Activated CD8-positive, alpha-beta memory T cell treated with anti-CD3 and anti-CD28 coated beads, Interleukin-2, amount 50 U/mL, for 1 hour (primary cell): ENCODE results near the gene MDM2.
"Not testable (repeated sequence)": the region's sequence is repeated elsewhere in the genome, so short reads cannot be mapped to it uniquely, and the experiment has no call there.

Experiments used
- DNase-seq: peaks from one replicate; pipeline ENCODE4 v3.0.0-alpha.2; 2020; ENCODE audit errors: extremely low read depth

Gene MDM2

GRCh38 chr12:68827895-68828671 lies 20.1 kb downstream of the MDM2 start:
- no peak for DNase-seq

DNA sequence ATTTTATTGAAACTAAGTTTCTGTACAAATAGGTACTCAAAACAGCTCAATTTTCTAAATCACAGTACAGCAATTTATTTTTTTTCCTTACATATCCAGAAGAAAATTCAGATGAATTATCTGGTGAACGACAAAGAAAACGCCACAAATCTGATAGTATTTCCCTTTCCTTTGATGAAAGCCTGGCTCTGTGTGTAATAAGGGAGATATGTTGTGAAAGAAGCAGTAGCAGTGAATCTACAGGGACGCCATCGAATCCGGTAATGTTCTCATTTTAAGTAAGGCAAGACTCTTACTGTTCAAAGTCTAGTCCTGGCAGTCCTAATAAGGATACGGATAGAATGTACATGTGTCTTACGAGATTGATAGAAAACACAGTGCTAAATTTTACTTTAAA lies 20.7 kb downstream of the MDM2 start:
- no peak for DNase-seq

GRCh38 chr12:68831272-68831671 lies 23.3 kb downstream of the MDM2 start:
- DNase-seq: no peak

- DNase-seq: no peak
Observed at GRCh38 chr12:68831751-68832503, 23.9 kb downstream of the MDM2 start.

GRCh38 chr12:68832504-68832867 lies 24.5 kb downstream of the MDM2 start:
- DNase-seq: no peak

- DNase-seq: no peak
Observed at GRCh38 chr12:68833508-68833907, 25.5 kb downstream of the MDM2 start.

- no peak for DNase-seq
Observed at GRCh38 chr12:68835333-68835908, 27.4 kb downstream of the MDM2 start.

GRCh38 chr12:68837215-68837614 lies 29.2 kb downstream of the MDM2 start:
- DNase-seq: no peak

DNA sequence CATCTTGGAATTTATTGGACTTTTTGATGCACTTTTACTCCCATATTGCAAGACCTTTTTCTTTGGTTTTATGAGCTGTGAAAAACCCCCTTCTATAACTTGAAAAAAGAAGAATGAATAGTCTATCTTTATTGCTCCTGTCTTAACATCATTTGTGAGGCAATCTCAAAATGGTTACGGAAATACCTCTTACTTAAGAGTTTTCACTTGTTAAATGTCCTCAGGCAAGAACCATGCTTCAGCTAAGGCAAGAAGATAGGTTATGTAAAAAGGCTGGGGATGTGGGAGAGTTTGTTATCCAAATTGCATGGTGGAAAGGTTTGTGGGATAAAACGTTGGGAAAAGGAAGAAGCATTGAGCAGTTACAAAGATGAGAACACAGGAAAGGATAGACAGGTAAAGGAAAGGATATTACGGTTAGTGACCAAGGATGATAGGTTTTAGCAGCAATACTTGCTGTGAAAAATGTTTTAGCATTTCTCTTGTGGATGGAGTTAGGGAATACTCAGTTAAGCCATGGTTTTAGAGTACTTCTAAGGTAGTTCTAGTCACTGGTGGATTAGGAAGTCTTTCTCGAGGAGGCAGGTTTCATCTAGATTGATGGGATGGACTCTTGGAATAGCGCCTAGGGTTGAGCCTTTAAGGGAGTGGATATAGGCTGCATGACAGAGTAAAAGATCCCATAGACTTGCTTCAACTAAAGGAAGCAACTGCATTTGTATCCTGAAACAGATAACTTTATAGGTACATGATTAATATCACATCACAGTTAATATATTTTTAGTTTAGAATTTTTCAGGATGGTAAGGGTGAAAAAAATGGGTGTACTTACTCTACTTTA lies 30.3 kb downstream of the MDM2 start:
- DNase-seq: no peak

DNA sequence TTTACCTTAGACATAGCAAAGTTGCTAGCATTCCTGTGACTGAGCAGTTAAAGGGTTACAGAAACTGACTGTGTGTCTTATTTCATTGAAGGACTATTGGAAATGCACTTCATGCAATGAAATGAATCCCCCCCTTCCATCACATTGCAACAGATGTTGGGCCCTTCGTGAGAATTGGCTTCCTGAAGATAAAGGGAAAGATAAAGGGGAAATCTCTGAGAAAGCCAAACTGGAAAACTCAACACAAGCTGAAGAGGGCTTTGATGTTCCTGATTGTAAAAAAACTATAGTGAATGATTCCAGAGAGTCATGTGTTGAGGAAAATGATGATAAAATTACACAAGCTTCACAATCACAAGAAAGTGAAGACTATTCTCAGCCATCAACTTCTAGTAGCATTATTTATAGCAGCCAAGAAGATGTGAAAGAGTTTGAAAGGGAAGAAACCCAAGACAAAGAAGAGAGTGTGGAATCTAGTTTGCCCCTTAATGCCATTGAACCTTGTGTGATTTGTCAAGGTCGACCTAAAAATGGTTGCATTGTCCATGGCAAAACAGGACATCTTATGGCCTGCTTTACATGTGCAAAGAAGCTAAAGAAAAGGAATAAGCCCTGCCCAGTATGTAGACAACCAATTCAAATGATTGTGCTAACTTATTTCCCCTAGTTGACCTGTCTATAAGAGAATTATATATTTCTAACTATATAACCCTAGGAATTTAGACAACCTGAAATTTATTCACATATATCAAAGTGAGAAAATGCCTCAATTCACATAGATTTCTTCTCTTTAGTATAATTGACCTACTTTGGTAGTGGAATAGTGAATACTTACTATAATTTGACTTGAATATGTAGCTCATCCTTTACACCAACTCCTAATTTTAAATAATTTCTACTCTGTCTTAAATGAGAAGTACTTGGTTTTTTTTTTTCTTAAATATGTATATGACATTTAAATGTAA lies 31.5 kb downstream of the MDM2 start:
- DNase-seq: no peak

- DNase-seq: not testable (repeated sequence)
Observed at GRCh38 chr12:68841175-68841574, 33.2 kb downstream of the MDM2 start.

- no peak for DNase-seq
Observed at GRCh38 chr12:68841717-68842116, 33.7 kb downstream of the MDM2 start.

DNA sequence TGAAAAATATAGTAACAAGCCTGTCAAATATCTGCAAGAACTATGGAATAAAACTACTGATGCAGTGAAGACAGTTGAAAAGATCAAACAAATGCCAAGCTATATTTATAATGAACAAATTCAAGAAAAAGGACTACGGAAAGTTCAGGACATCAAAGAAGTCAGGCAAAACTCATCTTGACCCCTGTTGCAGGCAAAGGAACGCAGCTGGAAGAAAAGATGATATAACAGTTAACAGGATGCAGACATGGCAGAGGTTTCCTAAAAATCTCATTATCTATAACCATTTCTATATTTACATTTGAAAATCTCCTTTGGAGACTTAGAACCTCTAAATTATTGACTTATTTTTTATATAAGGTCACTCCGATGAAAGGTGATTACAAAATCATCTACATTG lies 34.1 kb downstream of the MDM2 start:
- no peak for DNase-seq

DNA sequence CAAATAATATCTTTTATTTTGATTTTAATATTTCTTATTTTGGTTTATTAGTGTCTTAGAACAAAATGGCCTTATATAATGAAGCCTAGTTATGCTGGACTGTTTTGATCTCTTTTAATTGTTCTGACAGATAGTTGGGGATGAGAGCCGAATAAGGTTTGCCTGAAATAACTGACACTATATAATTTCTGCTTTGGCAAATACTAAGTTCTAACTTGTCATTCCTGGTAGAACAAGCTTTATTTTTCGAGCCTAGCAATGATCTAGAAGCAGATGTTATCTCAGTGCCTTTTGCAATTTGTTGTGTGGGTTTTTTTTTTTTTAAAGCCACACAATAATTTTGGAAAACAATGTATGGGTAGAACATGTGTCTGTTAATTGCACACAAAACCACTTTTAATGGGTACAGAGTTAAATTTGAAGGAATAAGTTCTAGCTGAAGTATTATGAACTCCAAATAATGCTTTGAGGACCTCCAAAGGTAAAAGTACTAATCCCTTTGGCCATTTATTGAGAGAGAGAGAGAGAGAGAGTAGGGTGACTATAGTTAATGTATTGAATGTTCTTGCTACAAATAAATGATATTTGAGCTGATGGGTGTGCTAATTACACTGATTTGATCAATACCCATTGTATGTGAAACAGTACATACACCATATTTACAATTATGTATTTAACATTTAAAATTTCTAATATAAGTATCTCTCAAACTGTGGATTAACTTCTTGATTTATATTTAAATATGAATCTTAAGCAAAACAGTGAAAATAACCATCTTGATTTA lies 35.0 kb downstream of the MDM2 start:
- no peak for DNase-seq

DNA sequence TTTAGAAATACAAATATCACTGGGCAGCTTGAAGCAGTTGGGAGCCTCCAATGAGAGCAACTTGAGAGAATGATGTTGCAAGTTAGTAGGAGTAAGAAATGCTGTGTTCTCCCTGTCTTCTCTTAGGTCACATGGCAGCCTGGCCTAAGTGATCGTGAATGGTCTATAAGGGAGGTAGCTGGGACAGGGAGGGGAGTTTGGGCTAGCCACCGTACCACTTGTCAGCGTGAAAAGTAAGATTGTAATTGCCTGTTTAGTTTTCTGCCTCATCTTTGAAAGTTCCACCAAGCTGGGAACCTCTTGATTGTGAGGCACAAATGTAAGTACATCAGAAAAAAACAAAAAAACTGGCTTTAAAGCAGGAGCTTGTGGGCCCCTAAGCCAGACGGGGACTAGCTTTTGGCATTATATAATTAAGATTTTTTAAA lies 36.4 kb downstream of the MDM2 start:
- DNase-seq: no peak

DNA sequence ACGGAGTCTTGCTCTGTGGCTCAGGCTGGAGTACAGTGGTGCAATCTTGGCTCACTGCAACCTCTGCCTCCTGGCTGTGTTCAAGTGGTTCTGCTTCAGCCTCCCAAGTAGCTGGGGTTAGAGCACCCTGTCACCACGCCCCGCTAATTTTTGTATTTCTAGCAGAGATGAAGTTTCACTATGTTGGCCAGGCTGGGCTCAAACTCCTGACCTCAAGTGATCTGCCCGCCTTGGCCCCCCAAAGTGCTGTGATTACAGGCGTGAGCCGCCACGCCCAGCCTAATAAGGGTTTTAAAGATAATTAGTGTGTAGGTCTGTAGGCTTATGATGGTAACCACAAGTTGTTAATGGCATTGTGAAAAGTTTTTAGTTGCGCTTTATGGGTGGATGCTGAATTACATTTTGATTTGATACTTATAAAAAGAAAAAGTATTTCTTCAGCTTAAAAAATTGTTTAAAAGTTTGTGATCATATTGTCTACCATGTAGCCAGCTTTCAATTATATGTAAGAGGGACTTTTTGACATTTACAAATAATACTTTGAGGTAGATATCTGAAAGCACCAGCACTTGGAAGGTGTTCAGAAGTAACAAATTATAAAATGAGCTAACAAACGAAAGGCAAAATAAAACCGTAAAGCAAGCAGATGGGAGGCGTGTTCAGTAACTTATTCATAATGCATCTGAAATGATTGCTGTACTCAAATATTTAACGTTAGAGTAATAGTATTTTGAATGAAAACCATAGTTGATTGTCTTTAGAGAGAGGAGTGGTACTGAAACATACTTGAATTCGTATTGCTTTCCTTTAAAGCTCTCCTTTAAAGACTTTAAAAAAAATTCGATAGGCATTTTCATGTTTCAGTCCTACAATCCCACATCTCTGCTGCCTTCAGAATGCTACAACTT lies 37.1 kb downstream of the MDM2 start:
- no peak for DNase-seq

DNA sequence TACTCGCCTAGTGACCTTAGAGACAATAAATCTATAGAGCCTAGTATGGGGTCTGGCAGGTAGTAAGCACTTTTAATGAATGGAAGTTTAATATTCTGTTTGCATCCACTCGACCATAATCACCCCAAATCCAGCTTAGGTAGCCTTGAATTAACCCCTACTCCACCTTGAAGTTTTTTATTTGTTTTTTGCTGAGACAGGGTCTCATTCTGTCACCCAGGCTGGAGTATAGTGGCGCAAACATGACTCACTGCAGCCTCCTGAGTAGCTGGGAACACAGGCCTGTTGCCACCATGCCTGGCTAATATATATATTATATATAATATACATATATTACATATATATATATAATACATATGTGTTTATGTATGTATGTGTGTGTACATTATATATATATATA lies 38.8 kb downstream of the MDM2 start:
- DNase-seq: no peak

- DNase-seq: no peak
Observed at GRCh38 chr12:68850390-68850789, 42.4 kb downstream of the MDM2 start.
